WTC11 (cell line): ENCODE results near the gene PACSIN3. TPM values are rescaled to one million over a fixed set of nuclear protein-coding genes. Genes with fewer than 3 reads are reported as not detected.

Experiments used
- ATAC-seq: fragments of 200-7000 bp; cut with Tn5 transposase; 2 replicates; pipeline ENCODE4 v1.10.0; 2021; ENCODE audit warnings: mild to moderate bottlenecking, moderate library complexity
- CTCF ChIA-PET: fragments of 300-600 bp; sonication (Branson Sonifier 250); formaldehyde crosslinking; loops from one replicate; lab custom pipeline; 2021; ENCODE audit warnings: antibody characterized with exemption; lab: Charles Lee
- POLR2A ChIA-PET: fragments of 350-600 bp; sonication (Branson Sonifier 250); formaldehyde crosslinking; loops from one replicate; lab custom pipeline; 2021; ENCODE audit warnings: antibody characterized with exemption; lab: Charles Lee
- DNase-seq: peaks from one replicate; pipeline ENCODE4 v3.0.0; 2021; ENCODE audit warnings: low spot score
- H3K27ac Mint-ChIP-seq: 2 replicates; pipeline ENCODE4 v1.8.0; 2021; ENCODE audit warnings: mixed read lengths
- H3K27me3 Mint-ChIP-seq: 2 replicates; pipeline ENCODE4 v1.8.0; 2021; ENCODE audit warnings: low read depth, mild to moderate bottlenecking, moderate library complexity, mixed read lengths
- H3K36me3 Mint-ChIP-seq: 2 replicates; pipeline ENCODE4 v1.8.0; 2021; ENCODE audit warnings: mixed read lengths
- H3K4me1 Mint-ChIP-seq: 2 replicates; pipeline ENCODE4 v1.8.0; 2022; ENCODE audit warnings: mixed read lengths
- H3K4me3 Mint-ChIP-seq: 2 replicates; pipeline ENCODE4 v1.8.0; 2021; ENCODE audit warnings: mild to moderate bottlenecking, moderate library complexity, mixed read lengths
- H3K9me3 Mint-ChIP-seq: 2 replicates; pipeline ENCODE4 v1.8.0; 2021; ENCODE audit warnings: mixed read lengths
- CBFB ChIP-seq: sonication (generic); formaldehyde crosslinking; IDR thresholded peaks from 2 replicates; pipeline ENCODE4 v1.8.1; 2022; ENCODE audit warnings: mild to moderate bottlenecking, low read depth, missing genetic modification reagents
- EMX1 ChIP-seq: fragments of 250-450 bp; sonication (Bioruptor Pico); IDR thresholded peaks from 2 replicates; pipeline ENCODE4 v1.8.0; 2021; ENCODE audit warnings: mild to moderate bottlenecking
- FOXP1 ChIP-seq: sonication (generic); formaldehyde crosslinking; IDR thresholded peaks from 2 replicates; pipeline ENCODE4 v1.8.0; 2022; ENCODE audit warnings: missing genetic modification reagents, mild to moderate bottlenecking, moderate library complexity, borderline replicate concordance
- MXD4 ChIP-seq: fragments of 250-450 bp; sonication (Bioruptor Pico); IDR thresholded peaks from 2 replicates; pipeline ENCODE4 v1.8.0; 2021; ENCODE audit warnings: mild to moderate bottlenecking, moderate library complexity, borderline replicate concordance
- NR3C1 ChIP-seq: sonication (generic); formaldehyde crosslinking; conservative IDR thresholded peaks from 2 replicates; pipeline ENCODE4 v1.8.1; 2023; ENCODE audit warnings: low read depth, mild to moderate bottlenecking, missing genetic modification reagents
- OVOL2 ChIP-seq: fragments of 250-450 bp; sonication (Bioruptor Pico); IDR thresholded peaks from 2 replicates; pipeline ENCODE4 v1.9.0; 2021; ENCODE audit warnings: mild to moderate bottlenecking, borderline replicate concordance
- PRDM15 ChIP-seq: sonication (generic); formaldehyde crosslinking; IDR thresholded peaks from 2 replicates; pipeline ENCODE4 v1.8.0; 2022; ENCODE audit warnings: missing genetic modification reagents
- RORB ChIP-seq: fragments of 250-450 bp; sonication (Bioruptor Pico); IDR thresholded peaks from 2 replicates; pipeline ENCODE4 v1.9.0; 2021; ENCODE audit warnings: mild to moderate bottlenecking
- SMAD3 ChIP-seq: sonication (generic); formaldehyde crosslinking; IDR thresholded peaks from 2 replicates; pipeline ENCODE4 v1.8.0; 2022; ENCODE audit warnings: missing genetic modification reagents, mild to moderate bottlenecking, borderline replicate concordance
- SMAD4 ChIP-seq: sonication (generic); formaldehyde crosslinking; IDR thresholded peaks from 2 replicates; pipeline ENCODE4 v1.8.0; 2022; ENCODE audit warnings: mild to moderate bottlenecking, missing genetic modification reagents
- SP1 ChIP-seq: sonication (generic); formaldehyde crosslinking; conservative IDR thresholded peaks from 2 replicates; pipeline ENCODE4 v1.8.1; 2022; ENCODE audit warnings: missing genetic modification reagents
- TCF7 ChIP-seq: sonication (generic); formaldehyde crosslinking; IDR thresholded peaks from 2 replicates; pipeline ENCODE4 v1.8.0; 2022; ENCODE audit warnings: mild to moderate bottlenecking, low read depth, missing genetic modification reagents, moderate library complexity
- TP53 ChIP-seq: sonication (generic); formaldehyde crosslinking; IDR thresholded peaks from 2 replicates; pipeline ENCODE4 v1.8.1; 2023; ENCODE audit warnings: mild to moderate bottlenecking, missing genetic modification reagents
- ZBTB21 ChIP-seq: sonication (generic); formaldehyde crosslinking; IDR thresholded peaks from 2 replicates; pipeline ENCODE4 v1.8.1; 2023; ENCODE audit warnings: mild to moderate bottlenecking, missing genetic modification reagents, borderline replicate concordance
- ZNF121 ChIP-seq: sonication (generic); formaldehyde crosslinking; IDR thresholded peaks from 2 replicates; pipeline ENCODE4 v1.8.0; 2023; ENCODE audit warnings: missing genetic modification reagents
- ZNF219 ChIP-seq: sonication (generic); formaldehyde crosslinking; IDR thresholded peaks from 2 replicates; pipeline ENCODE4 v1.8.0; 2023; ENCODE audit warnings: missing genetic modification reagents, mild to moderate bottlenecking, borderline replicate concordance
- ZNF263 ChIP-seq: sonication (generic); formaldehyde crosslinking; IDR thresholded peaks from 2 replicates; pipeline ENCODE4 v1.8.1; 2022; ENCODE audit warnings: low read depth, mild to moderate bottlenecking, moderate library complexity, missing genetic modification reagents
- ZNF416 ChIP-seq: fragments of 250-450 bp; sonication (Bioruptor Pico); IDR thresholded peaks from 2 replicates; pipeline ENCODE4 v1.9.0; 2021; ENCODE audit warnings: mild to moderate bottlenecking, inconsistent platforms
- total RNA-seq: library from RNA; stranded (reverse); gene quantifications from 3 replicates; pipeline ENCODE4 v1.2.3, GENCODE V29; 2021
- TF ChIP-seq, protein P1 (sequence below): sonication (generic); formaldehyde crosslinking; IDR thresholded peaks from 2 replicates; pipeline ENCODE4 v1.8.0; 2022; ENCODE audit warnings: mild to moderate bottlenecking, missing genetic modification reagents
- TF ChIP-seq, protein P2 (sequence below): sonication (generic); formaldehyde crosslinking; IDR thresholded peaks from 2 replicates; pipeline ENCODE4 v1.8.1; 2023; ENCODE audit warnings: mild to moderate bottlenecking, missing genetic modification reagents
- TF ChIP-seq, protein P3 (sequence below): sonication (generic); formaldehyde crosslinking; IDR thresholded peaks from 2 replicates; pipeline ENCODE4 v1.8.1; 2023; ENCODE audit warnings: mild to moderate bottlenecking, missing genetic modification reagents, borderline replicate concordance
- TF ChIP-seq, protein P4 (sequence below): sonication (generic); formaldehyde crosslinking; IDR thresholded peaks from 2 replicates; pipeline ENCODE4 v1.8.1; 2022; ENCODE audit warnings: low read depth, mild to moderate bottlenecking, moderate library complexity, missing genetic modification reagents, borderline replicate concordance

Gene PACSIN3
- total RNA-seq, 1 experiment from 2014 or later: 76.8 TPM

DNA sequence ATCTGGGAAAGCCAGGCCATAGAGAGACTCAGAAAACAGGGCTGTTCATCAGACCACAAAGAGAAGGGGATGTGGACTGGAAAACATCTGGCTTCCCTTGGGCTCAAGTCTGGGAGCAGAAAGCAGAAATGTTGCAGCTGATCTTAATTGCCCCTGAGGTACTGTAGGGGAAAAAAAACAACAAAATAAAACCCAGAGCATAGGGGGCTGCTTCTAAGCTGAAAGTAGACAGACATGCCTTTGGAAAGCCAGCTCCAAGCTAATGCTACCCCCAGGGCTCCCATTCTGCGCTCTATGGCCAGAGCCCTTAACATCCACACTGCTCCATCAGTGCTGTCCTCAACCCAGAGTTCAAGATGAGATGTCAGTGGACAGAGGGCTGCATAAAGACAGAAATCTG is 2.0 kb upstream of the PACSIN3 start (continued):
- TF ChIP-seq, protein P1, sequence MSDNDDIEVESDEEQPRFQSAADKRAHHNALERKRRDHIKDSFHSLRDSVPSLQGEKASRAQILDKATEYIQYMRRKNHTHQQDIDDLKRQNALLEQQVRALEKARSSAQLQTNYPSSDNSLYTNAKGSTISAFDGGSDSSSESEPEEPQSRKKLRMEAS (CRISPR knock-in tag): no peak
- no peak for TF ChIP-seq TCF7
- no peak for TF ChIP-seq TP53 (CRISPR knock-in tag)
- TF ChIP-seq PRDM15 (CRISPR knock-in tag): no peak

GRCh38 chr11:47187723-47188122 is 1.5 kb upstream of the PACSIN3 start:
- POLR2A ChIA-PET: interaction anchor here (0.6 to 5.1 kb wide), 7 partner anchors 10 to 275 kb away, joined by 4 to 114 read pairs (median 5); partner anchors contain the start of gene DDB2

More at GRCh38 chr11:47187723-47188122, 1.5 kb upstream of the PACSIN3 start:
- no peaks in the 10 kb centered on the region for H3K9me3 Mint-ChIP-seq
- peak overlapping the region; percentile 81 for H3K4me3 Mint-ChIP-seq
- H3K4me1 Mint-ChIP-seq: peaks cover 19% of the 10 kb centered on the region
- peaks cover 3% of the 10 kb centered on the region; the same call in 1 of the 2 replicates for H3K36me3 Mint-ChIP-seq
- H3K27me3 Mint-ChIP-seq: peaks cover 9% of the 10 kb centered on the region
- CTCF ChIA-PET: interaction anchor here (0.9 to 4.9 kb wide), 12 partner anchors 8 to 220 kb away, joined by 3 to 101 read pairs (median 8); partner anchors contain the start of genes ACP2, DDB2 and NR1H3
- peak overlapping the region; percentile 33; the same call in 1 of the 2 replicates for H3K27ac Mint-ChIP-seq
- ATAC-seq (no peak), DNase-seq (no peak)
- TF ChIP-seq SMAD3 (CRISPR knock-in tag) (no peak), ZNF121 (no peak), ZBTB21 (no peak), RORB (CRISPR knock-in tag) (no peak), EMX1 (CRISPR knock-in tag) (no peak), NR3C1 (no peak), ZNF416 (CRISPR knock-in tag) (no peak), SP1 (CRISPR knock-in tag) (no peak), CBFB (CRISPR knock-in tag) (no peak), FOXP1 (CRISPR knock-in tag) (no peak), SMAD4 (CRISPR knock-in tag) (no peak), OVOL2 (no peak), ZNF263 (CRISPR knock-in tag) (no peak), ZNF219 (CRISPR knock-in tag) (no peak), MXD4 (CRISPR knock-in tag) (no peak)
- TF ChIP-seq, protein P2, sequence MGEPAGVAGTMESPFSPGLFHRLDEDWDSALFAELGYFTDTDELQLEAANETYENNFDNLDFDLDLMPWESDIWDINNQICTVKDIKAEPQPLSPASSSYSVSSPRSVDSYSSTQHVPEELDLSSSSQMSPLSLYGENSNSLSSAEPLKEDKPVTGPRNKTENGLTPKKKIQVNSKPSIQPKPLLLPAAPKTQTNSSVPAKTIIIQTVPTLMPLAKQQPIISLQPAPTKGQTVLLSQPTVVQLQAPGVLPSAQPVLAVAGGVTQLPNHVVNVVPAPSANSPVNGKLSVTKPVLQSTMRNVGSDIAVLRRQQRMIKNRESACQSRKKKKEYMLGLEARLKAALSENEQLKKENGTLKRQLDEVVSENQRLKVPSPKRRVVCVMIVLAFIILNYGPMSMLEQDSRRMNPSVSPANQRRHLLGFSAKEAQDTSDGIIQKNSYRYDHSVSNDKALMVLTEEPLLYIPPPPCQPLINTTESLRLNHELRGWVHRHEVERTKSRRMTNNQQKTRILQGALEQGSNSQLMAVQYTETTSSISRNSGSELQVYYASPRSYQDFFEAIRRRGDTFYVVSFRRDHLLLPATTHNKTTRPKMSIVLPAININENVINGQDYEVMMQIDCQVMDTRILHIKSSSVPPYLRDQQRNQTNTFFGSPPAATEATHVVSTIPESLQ (CRISPR knock-in tag): no peak
- TF ChIP-seq, protein P3, sequence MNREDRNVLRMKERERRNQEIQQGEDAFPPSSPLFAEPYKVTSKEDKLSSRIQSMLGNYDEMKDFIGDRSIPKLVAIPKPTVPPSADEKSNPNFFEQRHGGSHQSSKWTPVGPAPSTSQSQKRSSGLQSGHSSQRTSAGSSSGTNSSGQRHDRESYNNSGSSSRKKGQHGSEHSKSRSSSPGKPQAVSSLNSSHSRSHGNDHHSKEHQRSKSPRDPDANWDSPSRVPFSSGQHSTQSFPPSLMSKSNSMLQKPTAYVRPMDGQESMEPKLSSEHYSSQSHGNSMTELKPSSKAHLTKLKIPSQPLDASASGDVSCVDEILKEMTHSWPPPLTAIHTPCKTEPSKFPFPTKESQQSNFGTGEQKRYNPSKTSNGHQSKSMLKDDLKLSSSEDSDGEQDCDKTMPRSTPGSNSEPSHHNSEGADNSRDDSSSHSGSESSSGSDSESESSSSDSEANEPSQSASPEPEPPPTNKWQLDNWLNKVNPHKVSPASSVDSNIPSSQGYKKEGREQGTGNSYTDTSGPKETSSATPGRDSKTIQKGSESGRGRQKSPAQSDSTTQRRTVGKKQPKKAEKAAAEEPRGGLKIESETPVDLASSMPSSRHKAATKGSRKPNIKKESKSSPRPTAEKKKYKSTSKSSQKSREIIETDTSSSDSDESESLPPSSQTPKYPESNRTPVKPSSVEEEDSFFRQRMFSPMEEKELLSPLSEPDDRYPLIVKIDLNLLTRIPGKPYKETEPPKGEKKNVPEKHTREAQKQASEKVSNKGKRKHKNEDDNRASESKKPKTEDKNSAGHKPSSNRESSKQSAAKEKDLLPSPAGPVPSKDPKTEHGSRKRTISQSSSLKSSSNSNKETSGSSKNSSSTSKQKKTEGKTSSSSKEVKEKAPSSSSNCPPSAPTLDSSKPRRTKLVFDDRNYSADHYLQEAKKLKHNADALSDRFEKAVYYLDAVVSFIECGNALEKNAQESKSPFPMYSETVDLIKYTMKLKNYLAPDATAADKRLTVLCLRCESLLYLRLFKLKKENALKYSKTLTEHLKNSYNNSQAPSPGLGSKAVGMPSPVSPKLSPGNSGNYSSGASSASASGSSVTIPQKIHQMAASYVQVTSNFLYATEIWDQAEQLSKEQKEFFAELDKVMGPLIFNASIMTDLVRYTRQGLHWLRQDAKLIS (CRISPR knock-in tag): no peak
- TF ChIP-seq, protein P4, sequence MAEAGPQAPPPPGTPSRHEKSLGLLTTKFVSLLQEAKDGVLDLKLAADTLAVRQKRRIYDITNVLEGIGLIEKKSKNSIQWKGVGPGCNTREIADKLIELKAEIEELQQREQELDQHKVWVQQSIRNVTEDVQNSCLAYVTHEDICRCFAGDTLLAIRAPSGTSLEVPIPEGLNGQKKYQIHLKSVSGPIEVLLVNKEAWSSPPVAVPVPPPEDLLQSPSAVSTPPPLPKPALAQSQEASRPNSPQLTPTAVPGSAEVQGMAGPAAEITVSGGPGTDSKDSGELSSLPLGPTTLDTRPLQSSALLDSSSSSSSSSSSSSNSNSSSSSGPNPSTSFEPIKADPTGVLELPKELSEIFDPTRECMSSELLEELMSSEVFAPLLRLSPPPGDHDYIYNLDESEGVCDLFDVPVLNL (CRISPR knock-in tag): no peak
- TF ChIP-seq, all 79 proteins: peak for 0
